DOHH2 (cell line): Measurements from ENCODE around the gene TNIP2.

Experiments used
- CTCF ChIP-seq: fragments of 200-600 bp; sonication (generic); IDR thresholded peaks from one replicate; pipeline ENCODE4 v1.5.1; 2014; ENCODE audit warnings: antibody characterized with exemption, mild to moderate bottlenecking, low read depth, low read length; ENCODE audit not compliant: poor library complexity, severe bottlenecking
- EZH2phosphoT487 ChIP-seq: fragments of 200-600 bp; sonication (generic); IDR thresholded peaks from 2 replicates; pipeline ENCODE4 v1.6.1; 2017; ENCODE audit warnings: borderline replicate concordance, mild to moderate bottlenecking, antibody characterized with exemption, low read length, moderate library complexity, mixed read lengths

GRCh38 chr4:2762048-2762447, 5.9 kb upstream of the TNIP2 start:
- TF ChIP-seq CTCF (no peak), EZH2phosphoT487 (no peak)
